Measurements from ENCODE around the gene TECPR2.

DNA sequence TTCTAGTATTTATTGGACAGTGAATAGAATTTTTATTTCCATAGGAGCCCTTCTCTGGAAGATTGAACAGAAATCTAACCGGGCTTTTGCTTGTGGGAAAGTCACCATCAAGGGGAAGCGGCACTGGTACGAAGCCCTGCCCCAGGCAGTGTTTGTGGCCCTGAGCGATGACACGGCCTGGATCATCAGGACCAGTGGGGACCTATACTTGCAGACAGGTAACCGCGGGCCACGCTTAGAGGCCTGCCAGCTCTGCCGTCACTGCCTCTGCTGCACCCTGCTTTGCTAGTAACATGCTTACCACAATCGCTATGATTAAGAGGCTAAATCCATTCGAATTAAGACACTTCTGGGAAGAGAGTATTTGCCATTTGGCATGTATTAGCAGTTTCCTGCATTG, 77.7 kb downstream of the TECPR2 start:
- TF ChIP-seq, protein P1, sequence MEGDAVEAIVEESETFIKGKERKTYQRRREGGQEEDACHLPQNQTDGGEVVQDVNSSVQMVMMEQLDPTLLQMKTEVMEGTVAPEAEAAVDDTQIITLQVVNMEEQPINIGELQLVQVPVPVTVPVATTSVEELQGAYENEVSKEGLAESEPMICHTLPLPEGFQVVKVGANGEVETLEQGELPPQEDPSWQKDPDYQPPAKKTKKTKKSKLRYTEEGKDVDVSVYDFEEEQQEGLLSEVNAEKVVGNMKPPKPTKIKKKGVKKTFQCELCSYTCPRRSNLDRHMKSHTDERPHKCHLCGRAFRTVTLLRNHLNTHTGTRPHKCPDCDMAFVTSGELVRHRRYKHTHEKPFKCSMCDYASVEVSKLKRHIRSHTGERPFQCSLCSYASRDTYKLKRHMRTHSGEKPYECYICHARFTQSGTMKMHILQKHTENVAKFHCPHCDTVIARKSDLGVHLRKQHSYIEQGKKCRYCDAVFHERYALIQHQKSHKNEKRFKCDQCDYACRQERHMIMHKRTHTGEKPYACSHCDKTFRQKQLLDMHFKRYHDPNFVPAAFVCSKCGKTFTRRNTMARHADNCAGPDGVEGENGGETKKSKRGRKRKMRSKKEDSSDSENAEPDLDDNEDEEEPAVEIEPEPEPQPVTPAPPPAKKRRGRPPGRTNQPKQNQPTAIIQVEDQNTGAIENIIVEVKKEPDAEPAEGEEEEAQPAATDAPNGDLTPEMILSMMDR (IDR thresholded peaks at IDR 0.05): no peak
- TF ChIP-seq POLR2AphosphoS5 (IDR thresholded peaks at IDR 0.05): no peak
- no peak for TF ChIP-seq POLR2A (IDR thresholded peaks at IDR 0.05)
- TF ChIP-seq EP300 (IDR thresholded peaks at IDR 0.05): no peak
